ENCODE results near the gene PNPLA6. TPM values are rescaled to one million over a fixed set of nuclear protein-coding genes. Genes with fewer than 3 reads are reported as not detected.

PNPLA6 gene
- total and polyA plus RNA-seq, 9 of the 15 experiments (the other 6 are each of a cell fraction or from before 2014, with no cell fraction given) = 0.07 to 30.2 (median 8.3) TPM

- TF ChIP-seq SPI1 (IDR thresholded peaks at IDR 0.05; ENCODE audit: borderline replicate concordance, low read depth, low read length) (no peak), SP1 (CRISPR knock-in tag; IDR thresholded peaks at IDR 0.05) (peak; percentile 62), PHF8 (IDR thresholded peaks at IDR 0.05; ENCODE audit: borderline replicate concordance, low read length) (no peak), ZNF551 (CRISPR knock-in tag; IDR thresholded peaks at IDR 0.05) (no peak), NKRF (IDR thresholded peaks at IDR 0.05; ENCODE audit: borderline replicate concordance) (peak; percentile 57; the same call in 1 of the 2 replicates), EHMT2 (IDR thresholded peaks at IDR 0.05) (peak; percentile 100), ZFP91 (CRISPR knock-in tag; IDR thresholded peaks at IDR 0.05) (peak; percentile 65; the same call in 1 of the 2 replicates), KAT7 (CRISPR knock-in tag; IDR thresholded peaks at IDR 0.05; ENCODE audit: borderline replicate concordance) (peak; percentile 88; the same call in 1 of the 2 replicates), CCNT2 (IDR thresholded peaks at IDR 0.05; ENCODE audit: borderline replicate concordance, extremely low read depth, insufficient read length, low read depth, low read length) (no peak), ATF1 (CRISPR knock-in tag; IDR thresholded peaks at IDR 0.05) (peak; percentile 93), ATF1 (tag; IDR thresholded peaks at IDR 0.05) (no peak), USF1 (CRISPR knock-in tag; IDR thresholded peaks at IDR 0.05) (peak; percentile 60), TEAD1 (CRISPR knock-in tag; IDR thresholded peaks at IDR 0.05) (peak; percentile 38 to 98; a peak in 2 of 4 replicates), ZNF184 (CRISPR knock-in tag; IDR thresholded peaks at IDR 0.05) (peak; percentile 92), ZNF143 (CRISPR knock-in tag; IDR thresholded peaks at IDR 0.05) (peak; percentile 57; the same call in 1 of the 2 replicates), BRCA1 (IDR thresholded peaks at IDR 0.05) (no peak), BRCA1 (CRISPR knock-in tag; IDR thresholded peaks at IDR 0.05) (peak; percentile 94; the same call in 1 of the 2 replicates), ZNF232 (CRISPR knock-in tag; IDR thresholded peaks at IDR 0.05) (peak; percentile 99), KAT2B (IDR thresholded peaks at IDR 0.05; ENCODE audit: low read depth, low read length) (no peak), ZBTB8A (IDR thresholded peaks at IDR 0.05; ENCODE audit: partially characterized antibody) (no peak), E2F4 (CRISPR knock-in tag; IDR thresholded peaks at IDR 0.05; ENCODE audit: low read depth) (peak; percentile 95), STAG1 (CRISPR knock-in tag; IDR thresholded peaks at IDR 0.05; ENCODE audit: borderline replicate concordance) (peak; percentile 98), NONO (IDR thresholded peaks at IDR 0.05; ENCODE audit: low read depth in 2 of 2, low read length in 1 of 2) (no peak)
Measured at GRCh38 chr19:7562646-7563393, 27.3 kb downstream of the PNPLA6 start (continued).
